Activated T-cell treated with anti-CD3 and anti-CD28 coated beads, Interleukin-2, amount 50 U/mL, for 4 hours (primary cell): Measurements from ENCODE around the gene CELF5. TPM values are rescaled to one million over a fixed set of nuclear protein-coding genes. Genes with fewer than 3 reads are reported as not detected.

Experiments
- ATAC-seq, 2 donors: fragments of 200-7000 bp; cut with Tn5 transposase; one replicate each; pipeline ENCODE4 v1.10.0; 2021
- DNase-seq: peaks from one replicate; pipeline ENCODE4 v3.0.0-alpha.2; 2020
- H3K27me3 Mint-ChIP-seq: one replicate; pipeline ENCODE4 v1.8.0; 2021; ENCODE audit warnings: low read depth, mixed read lengths
- H3K36me3 Mint-ChIP-seq: one replicate; pipeline ENCODE4 v1.8.0; 2022; ENCODE audit warnings: mixed read lengths; ENCODE audit not compliant: insufficient read depth
- H3K4me1 Mint-ChIP-seq: one replicate; pipeline ENCODE4 v1.8.0; 2021; ENCODE audit warnings: low read depth, mixed read lengths
- H3K4me3 Mint-ChIP-seq: one replicate; pipeline ENCODE4 v1.8.0; 2021; ENCODE audit warnings: mild to moderate bottlenecking, moderate library complexity, mixed read lengths
- H3K9me3 Mint-ChIP-seq: one replicate; pipeline ENCODE4 v1.8.0; 2021; ENCODE audit warnings: mixed read lengths
- total RNA-seq, 3 donors: library from RNA; stranded (reverse); gene quantifications; one replicate each; pipeline ENCODE4 v1.2.1, GENCODE V29; 2021

CELF5 gene
- total RNA-seq, 3 donors from 2014 or later = 0.05 to 0.38 TPM; not detected in 1

- no peak overlapping the region for H3K4me3 Mint-ChIP-seq
- no peaks in the 10 kb centered on the region for H3K9me3 Mint-ChIP-seq
- DNase-seq = no peak
- ATAC-seq = no peak
- H3K27me3 Mint-ChIP-seq = peaks cover 27% of the 10 kb centered on the region
- H3K36me3 Mint-ChIP-seq = peaks cover 2% of the 10 kb centered on the region
- peaks cover 3% of the 10 kb centered on the region for H3K4me1 Mint-ChIP-seq
Measured at GRCh38 chr19:3309724-3310123, 85.3 kb downstream of the CELF5 start.

DNA sequence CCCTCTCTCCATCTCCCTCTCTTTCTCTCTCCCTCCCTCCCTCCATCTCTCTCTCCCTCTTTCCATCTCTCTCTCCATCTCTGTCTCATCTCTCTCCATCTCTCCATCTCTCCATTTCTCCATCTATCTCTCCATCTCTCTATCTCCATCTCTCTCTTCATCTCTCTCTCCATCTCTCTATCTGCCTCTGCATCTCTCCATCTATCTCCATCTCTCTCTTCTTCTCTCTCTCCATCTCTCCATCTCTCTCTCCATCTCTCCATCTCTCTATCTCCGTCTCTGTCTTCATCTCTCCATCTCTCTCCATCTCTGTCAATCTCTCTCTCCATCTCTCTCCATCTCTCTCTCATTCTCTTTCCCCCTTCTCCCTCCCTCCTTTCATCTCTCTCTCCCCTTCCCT, 85.8 kb downstream of the CELF5 start:
- Mint-ChIP-seq H3K36me3 (peaks cover 2% of the 10 kb centered on the region), H3K9me3 (no peaks in the 10 kb centered on the region), H3K4me3 (no peak overlapping the region), H3K4me1 (no peaks in the 10 kb centered on the region), H3K27me3 (peaks cover 27% of the 10 kb centered on the region)
- DNase-seq (no peak), ATAC-seq (no peak)

- DNase-seq (no peak), ATAC-seq (no peak)
- Mint-ChIP-seq H3K4me1 (no peaks in the 10 kb centered on the region), H3K27me3 (peaks cover 27% of the 10 kb centered on the region), H3K9me3 (no peaks in the 10 kb centered on the region), H3K36me3 (peaks cover 2% of the 10 kb centered on the region), H3K4me3 (no peak overlapping the region)
Measured at GRCh38 chr19:3310711-3311110, 86.2 kb downstream of the CELF5 start.

DNA sequence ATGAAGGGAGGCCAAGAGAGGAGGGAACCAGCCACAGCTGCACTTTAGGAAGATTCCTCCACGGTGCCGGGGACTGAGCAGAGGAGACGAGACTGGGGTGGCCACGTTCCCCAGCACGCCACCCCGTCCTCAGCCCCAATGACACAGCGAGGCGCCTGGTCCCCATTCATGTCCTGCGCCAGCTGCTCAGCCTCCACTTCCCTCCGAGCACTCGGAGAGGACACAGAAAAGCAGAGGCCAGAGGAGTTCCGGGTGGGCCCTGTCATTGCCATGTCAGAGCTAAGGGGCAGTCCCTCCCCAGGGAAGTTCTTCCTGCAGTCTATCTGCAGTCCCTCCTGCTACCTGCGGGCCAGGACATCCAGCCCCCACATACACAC, 88.7 kb downstream of the CELF5 start:
- no peaks in the 10 kb centered on the region for H3K9me3 Mint-ChIP-seq
- no peak overlapping the region for H3K4me3 Mint-ChIP-seq
- no peak for DNase-seq

GRCh38 chr19:3314962-3315675, 90.7 kb downstream of the CELF5 start:
- Mint-ChIP-seq H3K36me3 (no peaks in the 10 kb centered on the region), H3K9me3 (no peaks in the 10 kb centered on the region), H3K4me3 (no peak overlapping the region), H3K27me3 (peaks cover 32% of the 10 kb centered on the region), H3K4me1 (no peaks in the 10 kb centered on the region)
- no peak for DNase-seq
- ATAC-seq = no peak

More for the DNA sequence above, 88.7 kb downstream of the CELF5 start:
- no peaks in the 10 kb centered on the region for H3K36me3 Mint-ChIP-seq
- peaks cover 23% of the 10 kb centered on the region for H3K27me3 Mint-ChIP-seq
- no peaks in the 10 kb centered on the region for H3K4me1 Mint-ChIP-seq
- no peak for ATAC-seq

- ATAC-seq = no peak
- no peaks in the 10 kb centered on the region for H3K9me3 Mint-ChIP-seq
- no peaks in the 10 kb centered on the region for H3K36me3 Mint-ChIP-seq
- H3K27me3 Mint-ChIP-seq = peaks cover 29% of the 10 kb centered on the region
- H3K4me1 Mint-ChIP-seq = no peaks in the 10 kb centered on the region
- H3K4me3 Mint-ChIP-seq = no peak overlapping the region
- no peak for DNase-seq
Measured at GRCh38 chr19:3315676-3315973, 91.2 kb downstream of the CELF5 start.

- no peaks in the 10 kb centered on the region for H3K9me3 Mint-ChIP-seq
- no peak overlapping the region for H3K4me3 Mint-ChIP-seq
- H3K4me1 Mint-ChIP-seq = no peaks in the 10 kb centered on the region
- DNase-seq (no peak), ATAC-seq (no peak)
- H3K36me3 Mint-ChIP-seq = no peaks in the 10 kb centered on the region
- H3K27me3 Mint-ChIP-seq = peaks cover 34% of the 10 kb centered on the region
Measured at GRCh38 chr19:3316132-3316648, 91.7 kb downstream of the CELF5 start.

- H3K9me3 Mint-ChIP-seq = no peaks in the 10 kb centered on the region
Measured at GRCh38 chr19:3316659-3317207, 92.3 kb downstream of the CELF5 start.

GRCh38 chr19:3319643-3320353, 95.3 kb downstream of the CELF5 start:
- no peaks in the 10 kb centered on the region for H3K4me1 Mint-ChIP-seq
- ATAC-seq (no peak), DNase-seq (no peak)
- H3K27me3 Mint-ChIP-seq = peaks cover 19% of the 10 kb centered on the region
- no peak overlapping the region for H3K4me3 Mint-ChIP-seq
- no peaks in the 10 kb centered on the region for H3K9me3 Mint-ChIP-seq
- H3K36me3 Mint-ChIP-seq = no peaks in the 10 kb centered on the region

More at GRCh38 chr19:3316659-3317207, 92.3 kb downstream of the CELF5 start:
- no peak for DNase-seq
- Mint-ChIP-seq H3K36me3 (no peaks in the 10 kb centered on the region), H3K4me1 (no peaks in the 10 kb centered on the region), H3K4me3 (no peak overlapping the region), H3K27me3 (peaks cover 29% of the 10 kb centered on the region)
- ATAC-seq = no peak

- no peak for ATAC-seq
- H3K36me3 Mint-ChIP-seq = no peaks in the 10 kb centered on the region
- no peak for DNase-seq
- no peaks in the 10 kb centered on the region for H3K9me3 Mint-ChIP-seq
- H3K4me1 Mint-ChIP-seq = no peaks in the 10 kb centered on the region
- H3K4me3 Mint-ChIP-seq = no peak overlapping the region
- peaks cover 19% of the 10 kb centered on the region for H3K27me3 Mint-ChIP-seq
Measured at GRCh38 chr19:3320354-3320670, 95.9 kb downstream of the CELF5 start.

DNA sequence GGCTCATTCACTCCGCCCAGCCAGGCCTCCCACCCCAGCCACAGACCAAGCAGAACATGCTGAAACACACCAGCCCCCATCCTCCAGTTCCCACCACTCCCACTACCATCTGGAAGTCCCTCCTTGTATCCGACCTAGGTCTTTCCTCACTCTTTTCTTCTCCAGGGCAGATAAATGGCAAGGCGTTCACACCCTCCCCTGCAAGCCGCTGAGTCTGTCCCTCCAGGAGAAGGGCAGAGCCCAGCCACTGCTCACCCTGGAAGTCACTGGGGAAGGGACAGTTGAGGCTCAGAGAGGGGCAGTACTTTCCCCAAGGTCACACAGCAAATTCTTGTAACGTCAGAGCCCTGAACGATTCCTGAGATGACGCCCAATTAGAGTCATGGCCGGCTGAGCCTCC, 96.4 kb downstream of the CELF5 start:
- ATAC-seq (no peak), DNase-seq (no peak)
- Mint-ChIP-seq H3K27me3 (peaks cover 19% of the 10 kb centered on the region), H3K4me3 (no peak overlapping the region), H3K4me1 (no peaks in the 10 kb centered on the region), H3K9me3 (no peaks in the 10 kb centered on the region), H3K36me3 (no peaks in the 10 kb centered on the region)

DNA sequence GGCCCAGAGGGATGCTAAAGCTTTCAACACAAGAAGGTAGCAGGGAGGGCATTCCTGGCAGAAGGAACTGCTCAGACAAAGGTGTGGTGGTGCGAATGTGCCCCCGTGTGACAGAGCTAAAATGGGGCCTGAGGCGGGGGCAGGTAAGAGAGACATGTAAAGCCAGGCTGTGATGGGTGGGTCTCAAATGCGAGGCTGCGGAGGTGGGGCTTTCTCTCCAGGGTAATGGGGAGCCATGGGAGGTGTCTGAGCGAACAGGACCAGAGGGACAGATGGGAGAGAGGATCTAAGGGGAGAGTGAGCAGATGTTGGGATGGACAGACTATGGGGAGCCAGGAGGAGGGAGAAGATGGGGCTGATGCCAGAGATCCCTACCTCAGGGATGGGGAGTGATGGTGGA, 97.2 kb downstream of the CELF5 start:
- DNase-seq (no peak), ATAC-seq (no peak)
- no peaks in the 10 kb centered on the region for H3K9me3 Mint-ChIP-seq
- H3K4me3 Mint-ChIP-seq = no peak overlapping the region
- H3K4me1 Mint-ChIP-seq = no peaks in the 10 kb centered on the region
- H3K27me3 Mint-ChIP-seq = peaks cover 19% of the 10 kb centered on the region
- H3K36me3 Mint-ChIP-seq = no peaks in the 10 kb centered on the region

DNA sequence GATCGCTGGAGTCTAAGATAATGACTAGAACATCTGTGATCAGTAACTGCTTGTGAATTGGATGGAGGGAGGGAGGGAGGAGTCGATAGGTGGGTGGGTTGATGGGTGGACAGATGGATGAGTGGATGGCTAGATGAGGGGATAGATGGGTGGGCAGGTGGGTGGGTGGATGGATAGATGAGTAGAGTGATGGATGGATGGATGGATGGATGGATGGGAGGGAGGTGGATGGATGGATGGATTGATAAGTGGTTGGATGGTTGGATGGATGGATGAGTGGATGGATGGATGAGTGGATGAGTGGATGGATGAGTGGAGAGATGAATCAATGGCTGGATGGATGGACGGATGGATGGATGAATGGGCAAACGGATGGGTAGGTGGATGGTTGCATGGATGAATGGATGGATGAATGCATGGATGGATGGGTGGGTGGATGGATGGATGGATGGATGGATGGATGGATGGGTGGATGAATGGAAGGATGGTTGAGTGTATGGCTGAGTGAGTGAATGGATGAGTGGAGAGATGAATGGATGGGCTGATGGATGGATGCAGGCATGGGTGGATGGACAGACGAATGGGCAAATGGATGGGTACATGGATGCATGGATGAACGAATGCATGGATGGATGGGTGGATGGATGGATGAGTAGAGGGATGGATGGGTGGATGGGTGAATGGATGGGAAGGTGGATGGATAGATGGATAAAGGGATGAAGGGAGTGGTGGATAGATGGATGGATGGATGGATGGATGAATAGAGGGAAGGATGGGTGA, 97.9 kb downstream of the CELF5 start:
- H3K27me3 Mint-ChIP-seq = peaks cover 21% of the 10 kb centered on the region
- no peaks in the 10 kb centered on the region for H3K36me3 Mint-ChIP-seq
- ATAC-seq = no peak
- no peak for DNase-seq
- no peaks in the 10 kb centered on the region for H3K4me1 Mint-ChIP-seq
- H3K9me3 Mint-ChIP-seq = no peaks in the 10 kb centered on the region
- H3K4me3 Mint-ChIP-seq = no peak overlapping the region

DNA sequence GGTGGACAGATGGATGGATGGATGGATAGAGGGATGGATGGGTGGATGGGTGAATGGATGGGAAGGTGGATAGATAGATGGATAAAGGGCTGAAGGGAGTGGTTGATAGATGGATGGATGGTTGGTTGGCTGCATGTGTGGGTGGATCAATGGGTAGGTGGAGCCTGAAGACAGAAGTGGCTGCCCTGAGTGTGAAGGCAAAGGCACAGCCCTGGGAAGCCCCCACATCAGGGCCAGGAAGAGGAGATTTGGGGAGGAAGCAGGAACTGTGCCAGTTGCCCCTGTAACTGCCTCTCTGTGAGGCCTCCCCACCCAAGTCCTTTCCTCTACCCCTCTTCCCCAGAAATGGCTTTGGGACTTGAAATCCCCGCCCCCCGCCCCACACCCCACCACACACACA, 98.6 kb downstream of the CELF5 start:
- DNase-seq (no peak), ATAC-seq (no peak)
- Mint-ChIP-seq H3K9me3 (no peaks in the 10 kb centered on the region), H3K4me3 (no peak overlapping the region), H3K4me1 (no peaks in the 10 kb centered on the region), H3K36me3 (no peaks in the 10 kb centered on the region), H3K27me3 (peaks cover 23% of the 10 kb centered on the region)
